T-helper 9 cell (primary cell): Measurements from ENCODE around the gene OSBPL6.
"Not testable (repeated sequence)": the region's sequence is repeated elsewhere in the genome, so short reads cannot be mapped to it uniquely, and the experiment has no call there.

Experiments
- DNase-seq: peaks from one replicate; pipeline ENCODE4 v3.0.0-alpha.2; 2020

OSBPL6 gene

GRCh38 chr2:178365116-178365515, 170.8 kb downstream of the OSBPL6 start:
- DNase-seq, result no peak

DNA sequence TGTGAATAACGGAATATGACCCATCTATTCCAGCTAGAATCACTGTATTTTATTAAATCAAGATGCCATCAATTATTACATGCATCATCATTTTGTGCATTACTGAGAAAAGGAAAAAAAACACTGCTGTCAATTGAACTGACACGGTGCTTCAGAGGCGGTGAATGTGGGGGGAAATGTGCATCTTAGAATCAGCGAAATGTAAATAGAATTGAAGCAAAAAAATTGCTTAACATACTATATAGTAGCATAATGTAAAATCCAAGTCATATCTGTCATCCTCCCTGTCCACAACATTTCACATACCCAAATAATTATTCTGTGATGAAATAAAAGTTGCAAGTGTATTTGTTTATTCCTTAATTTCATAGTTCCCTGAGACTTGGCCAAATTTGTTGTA, 172.1 kb downstream of the OSBPL6 start:
- DNase-seq, result no peak

GRCh38 chr2:178367344-178367743, 173.0 kb downstream of the OSBPL6 start:
- no peak for DNase-seq

DNA sequence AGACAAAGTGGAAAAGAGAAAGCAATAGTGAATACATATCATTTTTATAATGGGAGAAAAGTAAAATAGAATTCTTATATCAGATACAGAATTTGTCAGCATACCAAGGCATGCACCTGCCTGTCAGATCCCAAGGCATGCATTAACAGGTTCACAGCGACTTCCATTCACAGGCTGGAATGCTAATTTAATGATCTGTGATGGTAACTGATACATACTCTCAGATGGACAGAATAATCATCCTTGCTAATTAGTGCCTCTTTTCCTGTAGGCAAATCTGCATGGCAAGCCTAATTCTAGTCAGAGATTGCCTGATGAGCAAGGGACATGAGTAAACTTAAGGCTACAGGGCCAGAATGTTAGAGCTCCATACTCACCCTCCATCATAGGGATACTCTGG, 180.6 kb downstream of the OSBPL6 start:
- DNase-seq, result no peak

- DNase-seq, result no peak
Measured at GRCh38 chr2:178377046-178377445, 182.7 kb downstream of the OSBPL6 start.

GRCh38 chr2:178379162-178380004, 185.1 kb downstream of the OSBPL6 start:
- no peak for DNase-seq

DNA sequence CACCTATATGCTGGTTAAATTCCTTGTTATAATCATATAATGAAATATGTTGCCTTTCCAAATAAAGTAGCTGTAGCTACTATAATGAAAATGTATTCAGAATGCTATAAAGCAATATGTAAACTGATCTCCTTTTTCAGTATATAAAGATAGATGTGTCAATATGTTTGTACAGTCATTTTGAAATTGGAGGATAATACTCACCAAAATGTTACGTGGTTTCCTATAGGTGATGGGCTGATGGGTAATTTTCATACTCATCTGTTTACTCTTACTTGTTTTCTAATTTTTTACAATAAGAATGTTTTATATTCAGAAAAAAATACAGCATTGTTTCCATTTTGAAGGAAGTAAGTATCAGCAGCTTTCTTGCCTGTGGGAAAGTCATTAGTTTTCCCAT, 186.5 kb downstream of the OSBPL6 start:
- DNase-seq, result no peak

DNA sequence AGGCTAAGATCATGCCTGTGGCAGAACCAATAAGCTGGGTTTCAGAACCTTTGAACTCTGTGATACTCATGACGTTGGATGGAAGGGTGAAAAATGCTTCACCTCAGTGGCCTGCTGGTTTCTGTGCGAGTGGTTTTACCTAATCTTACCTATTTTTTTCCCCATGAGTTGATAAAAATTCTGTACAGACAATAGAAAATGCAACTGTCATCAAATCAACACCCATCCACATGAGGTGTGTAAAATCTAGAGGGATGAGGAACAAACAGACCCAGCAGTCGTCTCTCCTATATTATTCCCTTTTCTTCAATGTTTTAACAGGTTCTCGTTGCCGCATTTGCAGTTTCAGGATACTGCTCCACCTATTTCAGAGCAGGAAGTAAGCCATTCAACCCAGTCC, 189.4 kb downstream of the OSBPL6 start:
- no peak for DNase-seq

DNA sequence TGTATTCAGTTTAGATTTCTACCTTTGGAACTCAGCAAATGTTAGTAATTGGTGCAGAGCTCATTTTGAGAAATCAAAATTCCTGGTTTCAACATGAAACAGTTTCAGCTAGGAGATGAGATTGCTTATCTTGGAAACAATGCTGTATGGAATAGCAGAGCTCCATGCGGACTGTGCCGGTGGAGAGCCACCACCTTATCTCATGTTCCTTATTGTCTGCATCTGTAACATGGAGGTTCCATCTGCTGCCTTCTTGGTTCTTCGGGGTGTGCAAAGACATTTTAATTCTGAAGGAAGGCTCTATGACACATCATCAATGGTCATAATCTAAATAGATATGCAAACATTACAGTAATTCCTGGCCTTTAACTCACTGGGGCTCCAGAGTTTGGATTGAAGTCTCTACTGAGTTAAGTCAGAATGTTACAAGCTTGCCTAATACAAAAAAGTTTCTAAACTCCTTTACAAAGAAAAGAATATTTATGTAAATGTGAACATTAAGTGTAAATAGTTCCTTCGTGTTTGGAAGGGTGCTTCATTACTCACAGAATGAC, 191.4 kb downstream of the OSBPL6 start:
- no peak for DNase-seq

GRCh38 chr2:178386986-178387597, 192.8 kb downstream of the OSBPL6 start:
- DNase-seq, result no peak

- no peak for DNase-seq
Measured at GRCh38 chr2:178388287-178388686, 194.0 kb downstream of the OSBPL6 start.

GRCh38 chr2:178391701-178392100, 197.4 kb downstream of the OSBPL6 start:
- DNase-seq, result no peak

GRCh38 chr2:178392215-178392614, 197.9 kb downstream of the OSBPL6 start:
- DNase-seq, result no peak

DNA sequence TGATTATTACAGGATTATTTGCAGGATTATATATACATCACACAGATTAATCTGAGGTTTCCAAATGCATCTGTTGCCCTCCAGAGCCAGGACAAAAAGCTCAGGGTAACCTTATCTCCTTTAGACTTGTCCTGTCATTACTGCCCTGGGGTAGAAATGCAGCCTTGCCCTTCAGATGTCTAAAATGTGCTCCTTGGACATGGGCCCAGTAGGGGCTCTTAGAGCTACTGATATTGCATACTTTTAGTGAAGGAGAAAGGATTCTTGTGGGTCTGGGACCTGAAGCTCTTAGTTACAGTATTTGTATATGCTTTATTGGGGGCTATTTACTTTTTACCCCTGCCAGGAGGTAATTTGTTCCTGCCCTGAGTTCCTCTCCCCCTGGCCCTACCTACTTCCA, 200.5 kb downstream of the OSBPL6 start:
- no peak for DNase-seq

- DNase-seq, result no peak
Measured at GRCh38 chr2:178395295-178395694, 201.0 kb downstream of the OSBPL6 start.

- no peak for DNase-seq
Measured at GRCh38 chr2:178395941-178396570, 201.7 kb downstream of the OSBPL6 start.

GRCh38 chr2:178397002-178397605, 202.8 kb downstream of the OSBPL6 start:
- DNase-seq, result no peak

- no peak for DNase-seq
Measured at GRCh38 chr2:178401994-178402437, 207.7 kb downstream of the OSBPL6 start.

DNA sequence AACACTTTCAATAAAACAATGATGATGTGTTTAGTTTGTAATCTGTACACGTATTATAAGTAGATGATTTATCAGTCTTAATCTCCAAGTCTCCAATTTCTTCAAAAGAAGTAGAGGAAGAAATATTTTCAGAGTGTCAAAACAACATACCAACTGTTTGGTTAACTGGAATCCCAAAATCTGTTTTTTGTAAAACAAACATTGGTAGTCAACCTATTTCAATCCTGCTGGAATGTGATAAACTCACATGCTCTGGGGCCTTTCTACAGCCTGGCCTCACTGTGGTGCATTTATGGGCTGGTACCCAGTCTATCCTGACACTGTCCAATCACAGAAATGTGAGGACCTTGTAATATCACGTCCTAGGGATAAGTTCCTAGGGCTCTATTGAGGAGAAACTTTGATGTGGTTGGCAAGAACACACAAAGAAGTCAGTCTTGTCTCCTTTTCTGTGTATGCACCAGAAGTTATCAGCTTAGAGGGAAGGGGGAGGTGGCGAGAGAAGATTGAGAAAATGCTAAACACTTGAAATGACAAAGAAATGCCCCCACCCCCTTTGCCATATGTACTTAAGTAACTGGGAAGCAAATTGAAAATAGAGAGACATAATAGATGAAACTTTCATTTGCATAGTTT, 209.5 kb downstream of the OSBPL6 start:
- no peak for DNase-seq

DNA sequence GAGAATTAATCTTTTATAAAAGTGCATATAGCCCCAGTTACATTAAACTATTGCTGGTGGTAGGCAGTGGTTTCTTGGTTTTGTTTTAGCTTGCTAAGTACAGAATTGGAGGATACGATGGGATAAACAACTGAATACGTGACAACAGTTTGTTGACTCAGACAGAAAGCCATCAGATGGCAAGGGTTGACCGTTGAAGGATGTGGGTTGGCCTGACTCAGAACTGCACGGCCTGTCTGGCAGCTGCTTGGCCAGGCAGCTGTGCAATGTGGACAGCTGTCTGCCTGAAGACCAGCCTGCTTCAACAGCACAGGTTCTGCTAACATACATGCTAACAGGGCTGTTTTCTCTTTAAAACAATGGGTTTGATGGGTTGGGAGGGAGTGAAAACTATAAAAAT, 210.1 kb downstream of the OSBPL6 start:
- no peak for DNase-seq

- DNase-seq, result no peak
Measured at GRCh38 chr2:178409261-178409660, 214.9 kb downstream of the OSBPL6 start.

- DNase-seq, result no peak
Measured at GRCh38 chr2:178412047-178412446, 217.7 kb downstream of the OSBPL6 start.

DNA sequence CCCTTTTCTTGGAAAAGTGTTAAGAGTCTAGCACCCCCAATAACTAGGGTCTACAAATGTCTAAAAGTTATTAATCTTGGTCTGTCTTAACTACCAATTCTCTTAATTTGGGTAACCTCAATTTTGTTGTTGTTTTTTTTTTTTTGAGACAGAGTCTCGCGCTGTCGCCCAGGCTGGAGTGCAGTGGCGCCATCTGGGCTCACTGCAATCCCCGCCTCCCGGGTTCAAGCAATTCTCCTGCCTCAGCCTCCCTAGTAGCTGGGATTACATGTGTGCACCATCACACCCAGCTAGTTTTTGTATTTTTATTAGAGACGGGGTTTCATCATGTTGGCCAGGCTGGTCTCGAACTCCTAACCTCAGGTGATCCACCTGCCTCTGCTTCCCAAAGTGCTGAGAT, 218.1 kb downstream of the OSBPL6 start:
- not testable (repeated sequence) for DNase-seq
